Right lobe of liver (tissue), 6 donors: ENCODE measurements around the gene SMIM17. TPM values are rescaled to one million over a fixed set of nuclear protein-coding genes. Genes with fewer than 3 reads are reported as not detected.

ENCODE experiments used
- ATAC-seq, 4 donors: fragments of 200-7000 bp; cut with Tn5 transposase; one replicate each; pipeline ENCODE4 v1.9.1; 2020; ENCODE audit warnings: mild to moderate bottlenecking in 4 of 4, moderate library complexity in 4 of 4
- DNase-seq, 3 donors: peaks; one replicate each; pipeline ENCODE4 v3.0.0-alpha.2; 2020
- H3K27ac ChIP-seq, 3 donors: fragments of 200-600 bp; one replicate each; pipeline ENCODE4 v1.8.0; 2022
- H3K27me3 ChIP-seq, 2 donors: fragments of 200-600 bp; one replicate each; pipeline ENCODE4 v1.8.0; 2022
- H3K36me3 ChIP-seq, 4 donors: fragments of 200-600 bp; sonication (generic) in 1 of 4; one replicate each; pipeline versions ENCODE4 v1.5.1 to v1.8.0; 2017 to 2022; ENCODE audit warnings: control low read depth in 1 of 4
- H3K4me1 ChIP-seq, 4 donors: fragments of 200-600 bp; sonication (generic) in 1 of 4; one replicate each; pipeline versions ENCODE4 v1.5.1 to v1.8.0; 2017 to 2022; ENCODE audit warnings: control low read depth in 1 of 4
- H3K4me3 ChIP-seq, 3 donors: fragments of 200-600 bp; one replicate each; pipeline ENCODE4 v1.8.0; 2022
- H3K9me3 ChIP-seq, 4 donors: fragments of 200-600 bp; sonication (generic) in 1 of 4; one replicate each; pipeline versions ENCODE4 v1.5.1 to v1.8.0; 2017 to 2022; ENCODE audit warnings: control low read depth in 1 of 4
- POLR2A ChIP-seq: fragments of 450-650 bp; IDR thresholded peaks from one replicate; pipeline ENCODE4 v1.6.1; 2017; ENCODE audit warnings: antibody characterized with exemption, mild to moderate bottlenecking
- WGBS: methylation state at CpG from one replicate; pipeline ENCODE4 v1.1.6; 2018; ENCODE audit warnings: low coverage, low lambda C conversion rate; ENCODE audit not compliant: insufficient coverage; ENCODE audit errors: missing lambda C conversion rate; 5-methylcytosine and 5-hydroxymethylcytosine counted together
- intact Hi-C, 2 donors: fragments of 100-400 bp; cut with DNase I; formaldehyde crosslinking; loops; one replicate each; pipeline versions ENCODE4 v1.11.2 to v1.14.1; 2022
- total RNA-seq, 6 experiments: library from RNA; depleted of rRNA in 2 of 6; stranded (reverse); fragments of >200 nt in 2 of 6; fragmentation: NEBNext Ultra II Directional in 3 of 6; extraction: Animal tissue kit (Norgen Biotek cat#: 25700) in 3 of 6; gene quantifications; one replicate each; pipeline versions ENCODE4 v1.1.0 to v1.2.4, GENCODE V29; 2016 to 2023
- TF ChIP-seq, protein P1 (sequence below), 4 donors: fragments of 200-600 bp in 3 of 4; fragments of 450-650 bp in 1 of 4; IDR thresholded peaks; one replicate each; pipeline versions ENCODE4 v1.5.1 to v1.8.0; 2016 to 2022; ENCODE audit warnings: antibody characterized with exemption in 4 of 4, mild to moderate bottlenecking in 2 of 4
- donor health status: DM: no; HTN: yes; CAD: no.
- donor health status: DM: no; HTN: no; CAD: no.
- donor health status: DM: no; HTN: no; CAD: no.
- donor health status: DM: no; HTN: yes; CAD: no.
- donor health status: DM: no; HTN: yes; CAD: no.

SMIM17 gene
- total RNA-seq, 6 experiments from 2014 or later: not detected

DNA sequence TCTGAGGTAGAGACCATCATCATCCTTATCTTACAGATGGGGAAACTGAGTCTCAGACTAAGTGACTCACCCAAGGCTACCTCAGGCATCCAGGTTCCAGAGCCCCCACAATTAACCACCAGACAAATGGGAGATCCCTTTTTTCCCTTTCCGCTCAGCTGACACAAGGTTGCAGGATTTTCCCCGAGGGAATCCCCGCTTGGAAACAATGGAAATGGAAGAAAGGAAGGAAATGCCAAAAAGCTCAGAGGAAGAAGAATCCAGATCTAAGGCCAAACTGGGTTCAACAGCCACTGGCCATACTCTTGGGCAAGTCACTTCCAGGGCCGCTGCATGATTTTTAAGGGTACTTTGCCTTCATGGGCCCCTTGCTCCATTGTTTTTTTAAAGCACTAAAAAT lies 46.3 kb upstream of the SMIM17 start:
- H3K27ac ChIP-seq: no peak overlapping the region
- H3K27me3 ChIP-seq: no peaks in the 10 kb centered on the region
- intact Hi-C loops: no loop called here
- no peak overlapping the region for H3K4me3 ChIP-seq
- ATAC-seq (no peak), DNase-seq (no peak)
- H3K9me3 ChIP-seq: peaks cover 0 to 9% (median 0%) of the 10 kb centered on the region in 4 donors
- H3K4me1 ChIP-seq: no peaks in the 10 kb centered on the region
- 60% methylated on average over 4 of the region's 4 CpGs for WGBS
- peaks cover 0 to 4% (median 0%) of the 10 kb centered on the region in 4 donors for H3K36me3 ChIP-seq
- TF ChIP-seq POLR2A: no peak
- TF ChIP-seq, protein P1, sequence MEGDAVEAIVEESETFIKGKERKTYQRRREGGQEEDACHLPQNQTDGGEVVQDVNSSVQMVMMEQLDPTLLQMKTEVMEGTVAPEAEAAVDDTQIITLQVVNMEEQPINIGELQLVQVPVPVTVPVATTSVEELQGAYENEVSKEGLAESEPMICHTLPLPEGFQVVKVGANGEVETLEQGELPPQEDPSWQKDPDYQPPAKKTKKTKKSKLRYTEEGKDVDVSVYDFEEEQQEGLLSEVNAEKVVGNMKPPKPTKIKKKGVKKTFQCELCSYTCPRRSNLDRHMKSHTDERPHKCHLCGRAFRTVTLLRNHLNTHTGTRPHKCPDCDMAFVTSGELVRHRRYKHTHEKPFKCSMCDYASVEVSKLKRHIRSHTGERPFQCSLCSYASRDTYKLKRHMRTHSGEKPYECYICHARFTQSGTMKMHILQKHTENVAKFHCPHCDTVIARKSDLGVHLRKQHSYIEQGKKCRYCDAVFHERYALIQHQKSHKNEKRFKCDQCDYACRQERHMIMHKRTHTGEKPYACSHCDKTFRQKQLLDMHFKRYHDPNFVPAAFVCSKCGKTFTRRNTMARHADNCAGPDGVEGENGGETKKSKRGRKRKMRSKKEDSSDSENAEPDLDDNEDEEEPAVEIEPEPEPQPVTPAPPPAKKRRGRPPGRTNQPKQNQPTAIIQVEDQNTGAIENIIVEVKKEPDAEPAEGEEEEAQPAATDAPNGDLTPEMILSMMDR (IDR thresholded peaks at IDR 0.05): no peak

DNA sequence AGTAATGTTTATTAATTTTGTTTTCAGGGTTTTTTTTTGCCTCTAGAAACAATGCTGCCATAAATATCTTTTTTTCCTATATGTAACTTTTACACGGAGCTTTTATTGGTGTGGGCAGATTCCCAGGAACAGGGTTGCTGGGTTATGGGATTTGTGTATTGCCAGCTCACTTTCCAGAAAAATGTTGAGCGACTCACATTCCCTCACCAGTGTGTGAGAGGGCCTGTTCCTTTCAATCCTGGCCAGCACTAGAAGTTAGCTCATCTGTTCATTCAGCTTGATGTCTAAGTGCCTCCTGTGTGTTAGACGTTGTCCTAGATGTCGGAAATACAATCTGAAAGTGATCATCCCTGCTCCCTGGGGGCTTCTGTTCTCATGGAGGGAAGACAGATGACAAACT lies 45.3 kb upstream of the SMIM17 start:
- DNase-seq (no peak), ATAC-seq (no peak)
- no peaks in the 10 kb centered on the region for H3K4me1 ChIP-seq
- H3K36me3 ChIP-seq: peaks cover 0 to 6% (median 0%) of the 10 kb centered on the region in 4 donors
- H3K27me3 ChIP-seq: no peaks in the 10 kb centered on the region
- TF ChIP-seq POLR2A: no peak
- TF ChIP-seq, protein P1 (IDR thresholded peaks at IDR 0.05): no peak
- intact Hi-C loops: no loop called here
- 94% methylated on average over 4 of the region's 4 CpGs for WGBS
- peaks cover 0 to 12% (median 0%) of the 10 kb centered on the region in 4 donors for H3K9me3 ChIP-seq
- no peak overlapping the region for H3K4me3 ChIP-seq
- H3K27ac ChIP-seq: no peak overlapping the region

DNA sequence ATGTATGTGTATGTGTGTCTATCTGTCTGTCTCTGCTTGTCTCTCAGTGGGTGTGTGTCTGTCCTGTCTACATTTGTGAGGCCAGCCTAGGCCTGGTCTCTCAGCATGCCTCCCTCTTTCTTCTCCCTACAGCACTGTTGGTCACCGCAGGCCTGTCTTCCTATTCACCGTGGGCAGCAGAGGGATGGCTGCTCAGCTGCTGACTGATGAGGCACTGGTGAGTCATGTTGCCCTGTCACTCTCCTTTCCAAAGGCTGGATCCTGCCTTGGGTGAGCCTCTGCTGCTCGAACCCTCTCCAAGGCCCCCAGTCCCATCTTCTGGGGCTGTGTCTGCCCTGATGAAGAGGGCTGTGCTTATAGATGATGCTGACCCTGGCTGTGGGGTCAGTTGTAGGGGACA lies 41.6 kb upstream of the SMIM17 start:
- WGBS: no CpG with 5 or more reads among the region's 3 CpGs
- ATAC-seq (no peak), DNase-seq (no peak)
- H3K27me3 ChIP-seq: no peaks in the 10 kb centered on the region
- TF ChIP-seq, protein P1 (IDR thresholded peaks at IDR 0.05): no peak
- no peak for TF ChIP-seq POLR2A
- intact Hi-C loops: no loop called here
- peaks cover 0 to 14% (median 2%) of the 10 kb centered on the region in 4 donors for H3K9me3 ChIP-seq
- H3K4me3 ChIP-seq: no peak overlapping the region
- H3K4me1 ChIP-seq: no peaks in the 10 kb centered on the region
- no peak overlapping the region for H3K27ac ChIP-seq
- peaks cover 0 to 6% (median 0%) of the 10 kb centered on the region in 4 donors for H3K36me3 ChIP-seq

DNA sequence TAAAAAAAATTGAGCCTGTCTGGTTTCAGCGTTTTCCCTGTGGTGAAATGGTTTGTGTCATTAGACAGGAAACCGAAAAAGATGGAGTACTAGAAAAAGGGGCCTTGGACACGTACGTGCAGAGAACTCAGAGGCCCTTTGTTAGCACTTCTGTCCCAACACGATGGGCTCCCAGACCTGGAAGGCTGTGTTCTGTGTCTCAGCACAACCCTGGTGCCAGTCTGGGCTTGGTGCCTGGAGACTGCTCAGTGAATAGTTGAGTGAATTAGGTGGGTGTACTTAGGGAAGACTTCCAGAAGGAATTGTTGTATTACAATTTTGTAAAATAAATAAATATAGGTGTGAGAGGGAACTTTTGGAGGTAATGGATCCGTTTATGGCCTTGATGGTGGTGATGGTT lies 39.1 kb upstream of the SMIM17 start:
- Histone ChIP-seq H3K36me3 (peaks cover 0 to 6% (median 0%) of the 10 kb centered on the region in 4 donors), H3K4me1 (no peaks in the 10 kb centered on the region), H3K9me3 (peaks cover 0 to 22% (median 5%) of the 10 kb centered on the region in 4 donors), H3K4me3 (no peak overlapping the region), H3K27ac (no peak overlapping the region), H3K27me3 (no peaks in the 10 kb centered on the region)
- intact Hi-C loops: no loop called here
- ATAC-seq (no peak), DNase-seq (no peak)
- 82% methylated on average over 6 of the region's 6 CpGs for WGBS
- TF ChIP-seq, protein P1 (IDR thresholded peaks at IDR 0.05): no peak
- TF ChIP-seq POLR2A: no peak
